Right lobe of liver (tissue), 6 donors: ENCODE results near the gene TST. TPM values are rescaled to one million over a fixed set of nuclear protein-coding genes. Genes with fewer than 3 reads are reported as not detected.
"Not testable (repeated sequence)": the region's sequence is repeated elsewhere in the genome, so short reads cannot be mapped to it uniquely, and the experiment has no call there.

ENCODE experiments used
- ATAC-seq, 4 donors: fragments of 200-7000 bp; cut with Tn5 transposase; one replicate each; pipeline ENCODE4 v1.9.1; 2020; ENCODE audit warnings: mild to moderate bottlenecking in 4 of 4, moderate library complexity in 4 of 4
- DNase-seq, 3 donors: peaks; one replicate each; pipeline ENCODE4 v3.0.0-alpha.2; 2020
- H3K27ac ChIP-seq, 3 donors: fragments of 200-600 bp; one replicate each; pipeline ENCODE4 v1.8.0; 2022
- H3K27me3 ChIP-seq, 2 donors: fragments of 200-600 bp; one replicate each; pipeline ENCODE4 v1.8.0; 2022
- H3K36me3 ChIP-seq, 4 donors: fragments of 200-600 bp; sonication (generic) in 1 of 4; one replicate each; pipeline versions ENCODE4 v1.5.1 to v1.8.0; 2017 to 2022; ENCODE audit warnings: control low read depth in 1 of 4
- H3K4me1 ChIP-seq, 4 donors: fragments of 200-600 bp; sonication (generic) in 1 of 4; one replicate each; pipeline versions ENCODE4 v1.5.1 to v1.8.0; 2017 to 2022; ENCODE audit warnings: control low read depth in 1 of 4
- H3K4me3 ChIP-seq, 3 donors: fragments of 200-600 bp; one replicate each; pipeline ENCODE4 v1.8.0; 2022
- H3K9me3 ChIP-seq, 4 donors: fragments of 200-600 bp; sonication (generic) in 1 of 4; one replicate each; pipeline versions ENCODE4 v1.5.1 to v1.8.0; 2017 to 2022; ENCODE audit warnings: control low read depth in 1 of 4
- CTCF ChIP-seq, 4 donors: fragments of 200-600 bp in 3 of 4; fragments of 450-650 bp in 1 of 4; IDR thresholded peaks; one replicate each; pipeline versions ENCODE4 v1.5.1 to v1.8.0; 2016 to 2022; ENCODE audit warnings: antibody characterized with exemption in 4 of 4, mild to moderate bottlenecking in 2 of 4
- POLR2A ChIP-seq: fragments of 450-650 bp; IDR thresholded peaks from one replicate; pipeline ENCODE4 v1.6.1; 2017; ENCODE audit warnings: antibody characterized with exemption, mild to moderate bottlenecking
- WGBS: methylation state at CpG from one replicate; pipeline ENCODE4 v1.1.6; 2018; ENCODE audit warnings: low coverage, low lambda C conversion rate; ENCODE audit not compliant: insufficient coverage; ENCODE audit errors: missing lambda C conversion rate; 5-methylcytosine and 5-hydroxymethylcytosine counted together
- intact Hi-C, 2 donors: fragments of 100-400 bp; cut with DNase I; formaldehyde crosslinking; loops; one replicate each; pipeline versions ENCODE4 v1.11.2 to v1.14.1; 2022
- total RNA-seq, 6 experiments: library from RNA; depleted of rRNA in 2 of 6; stranded (reverse); fragments of >200 nt in 2 of 6; fragmentation: NEBNext Ultra II Directional in 3 of 6; extraction: Animal tissue kit (Norgen Biotek cat#: 25700) in 3 of 6; gene quantifications; one replicate each; pipeline versions ENCODE4 v1.1.0 to v1.2.4, GENCODE V29; 2016 to 2023
- donor health status: DM: no; HTN: yes; CAD: no.
- donor health status: DM: no; HTN: no; CAD: no.
- donor health status: DM: no; HTN: no; CAD: no.
- donor health status: DM: no; HTN: yes; CAD: no.
- donor health status: DM: no; HTN: yes; CAD: no.

The TST gene
- total RNA-seq, 6 experiments from 2014 or later = 223 to 355 (median 321) TPM

GRCh38 chr22:36991206-36991605 is 28.0 kb downstream of the TST start:
- TF ChIP-seq POLR2A = no peak
- no peak for TF ChIP-seq CTCF (IDR thresholded peaks at IDR 0.05)
- WGBS = 53% methylated on average over 6 of the region's 6 CpGs
- Histone ChIP-seq H3K27ac (no peak overlapping the region), H3K27me3 (no peaks in the 10 kb centered on the region), H3K4me3 (no peak overlapping the region), H3K36me3 (no peaks in the 10 kb centered on the region), H3K4me1 (no peaks in the 10 kb centered on the region), H3K9me3 (peaks cover 0 to 6% (median 2%) of the 10 kb centered on the region in 4 donors)
- DNase-seq = no peak
- intact Hi-C loops = no loop called here
- no peak for ATAC-seq

GRCh38 chr22:36990457-36990856 is 28.8 kb downstream of the TST start:
- 47% methylated on average over 5 of the region's 6 CpGs for WGBS
- TF ChIP-seq CTCF (IDR thresholded peaks at IDR 0.05) (no peak), POLR2A (no peak)
- no peak overlapping the region for H3K4me3 ChIP-seq
- ATAC-seq (no peak), DNase-seq (no peak)
- no peaks in the 10 kb centered on the region for H3K36me3 ChIP-seq
- H3K4me1 ChIP-seq = no peaks in the 10 kb centered on the region
- H3K27me3 ChIP-seq = no peaks in the 10 kb centered on the region
- H3K27ac ChIP-seq = no peak overlapping the region
- peaks cover 0 to 12% (median 6%) of the 10 kb centered on the region in 4 donors for H3K9me3 ChIP-seq
- intact Hi-C loops = no loop called here

GRCh38 chr22:36989012-36989411 is 30.2 kb downstream of the TST start:
- peaks cover 0 to 12% (median 6%) of the 10 kb centered on the region in 4 donors for H3K9me3 ChIP-seq
- H3K27ac ChIP-seq, H3K4me1 ChIP-seq, H3K4me3 ChIP-seq, DNase-seq, intact Hi-C loops, H3K27me3 ChIP-seq, H3K36me3 ChIP-seq, ATAC-seq: not testable (repeated sequence)
- WGBS = 73% methylated on average over 2 of the region's 4 CpGs

GRCh38 chr22:36988075-36988832 is 31.0 kb downstream of the TST start:
- WGBS = 76% methylated on average over 8 of the region's 12 CpGs
- DNase-seq (peak in 1 of 3 donors; percentile 24), ATAC-seq (no peak)
- intact Hi-C loops = no loop called here
- Histone ChIP-seq H3K4me1 (no peaks in the 10 kb centered on the region), H3K27me3 (no peaks in the 10 kb centered on the region), H3K4me3 (no peak overlapping the region), H3K27ac (no peak overlapping the region), H3K9me3 (peaks cover 0 to 12% (median 6%) of the 10 kb centered on the region in 4 donors), H3K36me3 (no peaks in the 10 kb centered on the region)
- TF ChIP-seq POLR2A (no peak), CTCF (IDR thresholded peaks at IDR 0.05) (no peak)

- peak in 1 of 4 donors; percentile 56 for ATAC-seq
- intact Hi-C loops = no loop called here
- Histone ChIP-seq H3K9me3 (peaks cover 0 to 12% (median 6%) of the 10 kb centered on the region in 4 donors), H3K4me3 (no peak overlapping the region), H3K27ac (no peak overlapping the region), H3K27me3 (no peaks in the 10 kb centered on the region), H3K36me3 (no peaks in the 10 kb centered on the region), H3K4me1 (no peaks in the 10 kb centered on the region)
- TF ChIP-seq CTCF (IDR thresholded peaks at IDR 0.05) (peak; percentile 50 to 68 (median 54)), POLR2A (no peak)
- DNase-seq = peak in 1 of 3 donors; percentile 14
- WGBS = 53% methylated on average over 8 of the region's 8 CpGs
Measured at GRCh38 chr22:36986242-36986821, 32.9 kb downstream of the TST start.
